ENCODE results near the gene TMEM87A.

DNA sequence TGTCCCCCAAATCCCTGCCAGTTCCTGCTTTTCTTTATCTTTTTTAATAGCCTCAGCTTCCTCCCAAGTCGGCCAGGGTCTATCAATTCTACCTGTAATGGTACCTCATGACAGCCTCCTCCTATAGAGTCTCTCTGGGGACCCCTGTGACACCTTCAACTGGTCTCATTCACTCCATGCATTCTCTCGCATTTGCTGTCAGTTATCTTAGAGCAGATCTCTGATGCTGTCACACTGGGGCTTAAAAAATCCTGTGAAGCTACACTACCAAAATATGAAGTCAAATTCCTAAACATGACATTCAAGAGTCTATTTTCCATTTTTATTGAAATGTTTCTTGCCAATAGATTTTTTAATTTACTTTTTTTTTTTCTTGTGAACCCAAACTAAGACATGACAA is 70.6 kb downstream of the TMEM87A start:
- TF ChIP-seq EZH2 (IDR thresholded peaks at IDR 0.05; ENCODE audit: low read depth, unreplicated experiment) (no peak), CTCF (conservative IDR thresholded peaks at IDR 0.05; ENCODE audit: low read depth in 2 of 2) (no peak), EZH2phosphoT487 (IDR thresholded peaks at IDR 0.05; ENCODE audit: unreplicated experiment) (no peak), POLR2AphosphoS5 (IDR thresholded peaks at IDR 0.05; ENCODE audit: low read depth) (no peak)
